ENCODE measurements around the gene GPR62.

DNA sequence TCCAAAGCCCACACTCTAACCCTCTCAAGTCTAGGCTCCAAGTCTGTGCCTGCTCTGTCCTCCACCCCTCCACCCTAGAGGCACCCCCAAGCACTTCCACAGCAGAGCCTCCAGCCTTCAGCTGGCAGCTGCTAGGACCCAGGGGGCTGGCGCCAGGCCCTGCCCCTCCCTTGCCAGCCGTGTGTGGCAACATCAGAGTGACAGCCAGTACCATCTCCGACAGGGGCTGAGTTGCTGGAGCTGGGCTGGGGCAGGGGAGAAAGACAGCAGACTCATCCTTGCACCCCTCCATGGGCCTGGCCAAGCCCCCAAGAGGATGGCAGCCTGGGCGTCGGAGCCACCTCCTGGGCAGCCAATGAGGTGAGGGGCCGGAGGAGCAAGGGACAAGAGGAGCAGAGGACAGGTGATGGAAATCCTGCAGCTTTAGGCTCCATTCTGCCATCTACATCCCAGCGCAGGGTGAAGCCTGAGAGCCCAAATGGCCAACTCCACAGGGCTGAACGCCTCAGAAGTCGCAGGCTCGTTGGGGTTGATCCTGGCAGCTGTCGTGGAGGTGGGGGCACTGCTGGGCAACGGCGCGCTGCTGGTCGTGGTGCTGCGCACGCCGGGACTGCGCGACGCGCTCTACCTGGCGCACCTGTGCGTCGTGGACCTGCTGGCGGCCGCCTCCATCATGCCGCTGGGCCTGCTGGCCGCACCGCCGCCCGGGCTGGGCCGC is at the start of gene GPR62:
- no peak for TF ChIP-seq POLR2A (IDR thresholded peaks at IDR 0.05; ENCODE audit: extremely low read depth, insufficient read length)
- TF ChIP-seq, protein P1, sequence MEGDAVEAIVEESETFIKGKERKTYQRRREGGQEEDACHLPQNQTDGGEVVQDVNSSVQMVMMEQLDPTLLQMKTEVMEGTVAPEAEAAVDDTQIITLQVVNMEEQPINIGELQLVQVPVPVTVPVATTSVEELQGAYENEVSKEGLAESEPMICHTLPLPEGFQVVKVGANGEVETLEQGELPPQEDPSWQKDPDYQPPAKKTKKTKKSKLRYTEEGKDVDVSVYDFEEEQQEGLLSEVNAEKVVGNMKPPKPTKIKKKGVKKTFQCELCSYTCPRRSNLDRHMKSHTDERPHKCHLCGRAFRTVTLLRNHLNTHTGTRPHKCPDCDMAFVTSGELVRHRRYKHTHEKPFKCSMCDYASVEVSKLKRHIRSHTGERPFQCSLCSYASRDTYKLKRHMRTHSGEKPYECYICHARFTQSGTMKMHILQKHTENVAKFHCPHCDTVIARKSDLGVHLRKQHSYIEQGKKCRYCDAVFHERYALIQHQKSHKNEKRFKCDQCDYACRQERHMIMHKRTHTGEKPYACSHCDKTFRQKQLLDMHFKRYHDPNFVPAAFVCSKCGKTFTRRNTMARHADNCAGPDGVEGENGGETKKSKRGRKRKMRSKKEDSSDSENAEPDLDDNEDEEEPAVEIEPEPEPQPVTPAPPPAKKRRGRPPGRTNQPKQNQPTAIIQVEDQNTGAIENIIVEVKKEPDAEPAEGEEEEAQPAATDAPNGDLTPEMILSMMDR (IDR thresholded peaks at IDR 0.05; ENCODE audit: low read depth, low read length) = no peak
- TF ChIP-seq, protein P2, sequence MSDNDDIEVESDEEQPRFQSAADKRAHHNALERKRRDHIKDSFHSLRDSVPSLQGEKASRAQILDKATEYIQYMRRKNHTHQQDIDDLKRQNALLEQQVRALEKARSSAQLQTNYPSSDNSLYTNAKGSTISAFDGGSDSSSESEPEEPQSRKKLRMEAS (IDR thresholded peaks at IDR 0.05; ENCODE audit: low read depth, low read length) = no peak
